Measurements from ENCODE around the gene PIGW. TPM values are rescaled to one million over a fixed set of nuclear protein-coding genes. Genes with fewer than 3 reads are reported as not detected.

Gene PIGW
- total RNA-seq, 1 experiment from 2014 or later = 21.7 TPM

- TF ChIP-seq AFF4 (CRISPR knock-in tag; IDR thresholded peaks at IDR 0.05; ENCODE audit: borderline replicate concordance) = no peak
- no peak for TF ChIP-seq ZNF396 (CRISPR knock-in tag; IDR thresholded peaks at IDR 0.05; ENCODE audit: borderline replicate concordance)
- TF ChIP-seq, protein P1, sequence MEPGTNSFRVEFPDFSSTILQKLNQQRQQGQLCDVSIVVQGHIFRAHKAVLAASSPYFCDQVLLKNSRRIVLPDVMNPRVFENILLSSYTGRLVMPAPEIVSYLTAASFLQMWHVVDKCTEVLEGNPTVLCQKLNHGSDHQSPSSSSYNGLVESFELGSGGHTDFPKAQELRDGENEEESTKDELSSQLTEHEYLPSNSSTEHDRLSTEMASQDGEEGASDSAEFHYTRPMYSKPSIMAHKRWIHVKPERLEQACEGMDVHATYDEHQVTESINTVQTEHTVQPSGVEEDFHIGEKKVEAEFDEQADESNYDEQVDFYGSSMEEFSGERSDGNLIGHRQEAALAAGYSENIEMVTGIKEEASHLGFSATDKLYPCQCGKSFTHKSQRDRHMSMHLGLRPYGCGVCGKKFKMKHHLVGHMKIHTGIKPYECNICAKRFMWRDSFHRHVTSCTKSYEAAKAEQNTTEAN (CRISPR knock-in tag; IDR thresholded peaks at IDR 0.05) = no peak
- no peak for TF ChIP-seq ZNF219 (CRISPR knock-in tag; IDR thresholded peaks at IDR 0.05; ENCODE audit: borderline replicate concordance)
These were observed 42.0 kb downstream of the PIGW start (continued) for GRCh38 chr17:36576793-36577192.

GRCh38 chr17:36578671-36579070 lies 43.9 kb downstream of the PIGW start:
- ChIA-PET POLR2A (no interaction called here), CTCF (interaction anchor here (0.5 to 0.7 kb wide), 2 partner anchors 25 to 827 kb away, joined by 3 read pairs; no protein-coding TSS in a partner anchor)
- TF ChIP-seq OVOL2 (CRISPR knock-in tag; IDR thresholded peaks at IDR 0.05; ENCODE audit: borderline replicate concordance) (no peak), ZNF121 (CRISPR knock-in tag; IDR thresholded peaks at IDR 0.05) (no peak), SOX15 (CRISPR knock-in tag; IDR thresholded peaks at IDR 0.05) (no peak), ZNF263 (CRISPR knock-in tag; IDR thresholded peaks at IDR 0.05; ENCODE audit: low read depth) (no peak), GTF2I (CRISPR knock-in tag; conservative IDR thresholded peaks at IDR 0.05) (no peak), ZNF396 (CRISPR knock-in tag; IDR thresholded peaks at IDR 0.05; ENCODE audit: borderline replicate concordance) (no peak), ZBTB21 (CRISPR knock-in tag; IDR thresholded peaks at IDR 0.05; ENCODE audit: borderline replicate concordance) (no peak), TEAD1 (CRISPR knock-in tag; IDR thresholded peaks at IDR 0.05) (no peak)
- TF ChIP-seq, protein P2, sequence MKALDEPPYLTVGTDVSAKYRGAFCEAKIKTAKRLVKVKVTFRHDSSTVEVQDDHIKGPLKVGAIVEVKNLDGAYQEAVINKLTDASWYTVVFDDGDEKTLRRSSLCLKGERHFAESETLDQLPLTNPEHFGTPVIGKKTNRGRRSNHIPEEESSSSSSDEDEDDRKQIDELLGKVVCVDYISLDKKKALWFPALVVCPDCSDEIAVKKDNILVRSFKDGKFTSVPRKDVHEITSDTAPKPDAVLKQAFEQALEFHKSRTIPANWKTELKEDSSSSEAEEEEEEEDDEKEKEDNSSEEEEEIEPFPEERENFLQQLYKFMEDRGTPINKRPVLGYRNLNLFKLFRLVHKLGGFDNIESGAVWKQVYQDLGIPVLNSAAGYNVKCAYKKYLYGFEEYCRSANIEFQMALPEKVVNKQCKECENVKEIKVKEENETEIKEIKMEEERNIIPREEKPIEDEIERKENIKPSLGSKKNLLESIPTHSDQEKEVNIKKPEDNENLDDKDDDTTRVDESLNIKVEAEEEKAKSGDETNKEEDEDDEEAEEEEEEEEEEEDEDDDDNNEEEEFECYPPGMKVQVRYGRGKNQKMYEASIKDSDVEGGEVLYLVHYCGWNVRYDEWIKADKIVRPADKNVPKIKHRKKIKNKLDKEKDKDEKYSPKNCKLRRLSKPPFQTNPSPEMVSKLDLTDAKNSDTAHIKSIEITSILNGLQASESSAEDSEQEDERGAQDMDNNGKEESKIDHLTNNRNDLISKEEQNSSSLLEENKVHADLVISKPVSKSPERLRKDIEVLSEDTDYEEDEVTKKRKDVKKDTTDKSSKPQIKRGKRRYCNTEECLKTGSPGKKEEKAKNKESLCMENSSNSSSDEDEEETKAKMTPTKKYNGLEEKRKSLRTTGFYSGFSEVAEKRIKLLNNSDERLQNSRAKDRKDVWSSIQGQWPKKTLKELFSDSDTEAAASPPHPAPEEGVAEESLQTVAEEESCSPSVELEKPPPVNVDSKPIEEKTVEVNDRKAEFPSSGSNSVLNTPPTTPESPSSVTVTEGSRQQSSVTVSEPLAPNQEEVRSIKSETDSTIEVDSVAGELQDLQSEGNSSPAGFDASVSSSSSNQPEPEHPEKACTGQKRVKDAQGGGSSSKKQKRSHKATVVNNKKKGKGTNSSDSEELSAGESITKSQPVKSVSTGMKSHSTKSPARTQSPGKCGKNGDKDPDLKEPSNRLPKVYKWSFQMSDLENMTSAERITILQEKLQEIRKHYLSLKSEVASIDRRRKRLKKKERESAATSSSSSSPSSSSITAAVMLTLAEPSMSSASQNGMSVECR (CRISPR knock-in tag; IDR thresholded peaks at IDR 0.05; ENCODE audit: borderline replicate concordance) = no peak
- TF ChIP-seq, protein P3, sequence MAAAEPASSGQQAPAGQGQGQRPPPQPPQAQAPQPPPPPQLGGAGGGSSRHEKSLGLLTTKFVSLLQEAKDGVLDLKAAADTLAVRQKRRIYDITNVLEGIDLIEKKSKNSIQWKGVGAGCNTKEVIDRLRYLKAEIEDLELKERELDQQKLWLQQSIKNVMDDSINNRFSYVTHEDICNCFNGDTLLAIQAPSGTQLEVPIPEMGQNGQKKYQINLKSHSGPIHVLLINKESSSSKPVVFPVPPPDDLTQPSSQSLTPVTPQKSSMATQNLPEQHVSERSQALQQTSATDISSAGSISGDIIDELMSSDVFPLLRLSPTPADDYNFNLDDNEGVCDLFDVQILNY (CRISPR knock-in tag; IDR thresholded peaks at IDR 0.05) = no peak
- TF ChIP-seq, protein P4, sequence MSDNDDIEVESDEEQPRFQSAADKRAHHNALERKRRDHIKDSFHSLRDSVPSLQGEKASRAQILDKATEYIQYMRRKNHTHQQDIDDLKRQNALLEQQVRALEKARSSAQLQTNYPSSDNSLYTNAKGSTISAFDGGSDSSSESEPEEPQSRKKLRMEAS (CRISPR knock-in tag; IDR thresholded peaks at IDR 0.05) = no peak
- no peak overlapping the region for H3K4me3 Mint-ChIP-seq
- DNase-seq (ENCODE audit: low spot score) = no peak
- no peaks in the 10 kb centered on the region for H3K27me3 Mint-ChIP-seq (ENCODE audit: low read depth)
- no peak overlapping the region for H3K27ac Mint-ChIP-seq
- no peaks in the 10 kb centered on the region for H3K4me1 Mint-ChIP-seq
- H3K36me3 Mint-ChIP-seq = peaks cover 30% of the 10 kb centered on the region
- no peak for ATAC-seq
- H3K9me3 Mint-ChIP-seq = no peaks in the 10 kb centered on the region

Measured in WTC11 (cell line).